ENCODE data around the gene SCFD2. TPM values are rescaled to one million over a fixed set of nuclear protein-coding genes. Genes with fewer than 3 reads are reported as not detected.

SCFD2 gene
- total RNA-seq, 1 donor from 2014 or later, result 14.3 TPM

GRCh38 chr4:52982946-52983340 lies 382.9 kb downstream of the SCFD2 start:
- Histone ChIP-seq H3K4me1 (peaks cover 12% of the 10 kb centered on the region), H3K9me3 (no peaks in the 10 kb centered on the region), H3K27me3 (no peaks in the 10 kb centered on the region), H3K4me3 (no peak overlapping the region), H3K27ac (no peak overlapping the region), H3K36me3 (no peaks in the 10 kb centered on the region)
- intact Hi-C loops (cut with DNase I), result loop anchor here (10.0 kb wide), 2 partner anchors 438 to 608 kb away; no protein-coding TSS in a partner anchor
- DNase-seq (no peak), ATAC-seq (no peak)
- no peak for TF ChIP-seq CTCF (IDR thresholded peaks at IDR 0.05)

DNA sequence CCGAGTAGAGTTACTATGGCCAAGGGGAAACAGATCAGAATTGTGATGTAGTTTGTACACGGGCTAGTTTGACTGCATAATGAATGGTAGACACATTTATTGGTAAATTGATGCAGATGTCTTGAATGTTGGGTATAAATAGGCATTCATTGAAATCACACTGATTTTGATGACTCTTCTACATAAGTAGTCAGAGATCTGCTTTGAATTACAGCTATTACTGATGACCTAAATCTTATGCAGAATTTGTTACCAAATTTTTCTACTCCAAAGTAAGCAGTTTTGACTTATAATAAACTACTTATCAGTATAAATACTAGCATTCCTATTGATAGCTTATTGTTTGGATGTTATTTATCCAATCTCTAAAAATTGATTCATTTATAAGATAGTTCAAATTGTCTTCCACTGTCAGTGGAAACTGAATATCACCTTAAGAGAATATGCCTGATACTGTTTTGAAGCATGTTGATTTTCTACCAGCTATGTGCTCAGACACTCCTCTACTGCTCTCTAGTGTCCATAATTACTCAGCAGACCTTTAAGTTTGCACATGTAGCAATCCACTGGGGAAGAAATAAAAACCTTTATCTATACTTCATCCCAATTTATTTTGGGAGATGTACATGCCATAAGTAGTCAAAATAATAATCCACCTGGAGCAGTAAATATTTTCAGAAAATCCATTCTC lies 383.5 kb downstream of the SCFD2 start:
- no peaks in the 10 kb centered on the region for H3K9me3 ChIP-seq
- H3K4me1 ChIP-seq, result peaks cover 12% of the 10 kb centered on the region
- peak; percentile 61 for TF ChIP-seq CTCF (IDR thresholded peaks at IDR 0.05)
- DNase-seq, result no peak
- H3K4me3 ChIP-seq, result no peak overlapping the region
- H3K27me3 ChIP-seq, result no peaks in the 10 kb centered on the region
- no peaks in the 10 kb centered on the region for H3K36me3 ChIP-seq
- H3K27ac ChIP-seq, result no peak overlapping the region
- intact Hi-C loops (cut with DNase I), result loop anchor here (10.0 kb wide), 2 partner anchors 438 to 608 kb away; no protein-coding TSS in a partner anchor
- peak; percentile 75 for ATAC-seq

DNA sequence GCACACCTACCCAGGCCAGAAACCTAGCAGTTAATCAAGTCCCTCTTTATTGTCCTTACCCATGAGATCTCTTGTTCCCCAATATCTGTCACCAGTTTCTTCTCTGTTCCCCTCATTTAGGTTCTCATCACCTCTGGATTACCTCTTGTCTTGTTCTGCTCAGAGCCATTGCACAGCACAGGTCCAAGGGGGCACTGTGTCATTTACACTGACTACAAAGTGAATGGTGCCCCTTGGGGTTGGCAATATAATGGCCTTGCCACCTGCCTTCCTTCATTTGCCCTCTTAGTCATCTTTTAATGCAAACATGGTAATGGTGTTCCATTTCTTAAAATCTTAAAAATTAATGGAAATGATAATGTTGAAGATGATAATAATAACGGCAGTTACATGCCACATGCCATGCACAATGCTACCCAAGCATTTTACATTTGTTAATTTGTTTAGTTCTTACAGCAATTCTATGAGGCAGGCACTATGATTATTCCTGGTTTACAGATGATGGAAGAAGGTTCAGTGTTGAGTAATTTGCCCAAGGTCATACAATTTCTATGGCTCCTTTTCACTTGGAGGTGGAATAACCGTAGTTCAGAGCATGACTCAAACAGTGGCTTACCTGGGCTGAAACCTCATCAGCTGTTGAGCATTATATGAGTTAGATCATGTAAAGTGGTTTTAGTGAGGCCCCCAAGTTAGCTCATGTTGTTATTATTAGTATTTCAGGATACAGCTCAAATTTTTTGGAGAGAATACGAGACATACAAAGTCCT lies 385.9 kb downstream of the SCFD2 start:
- H3K27ac ChIP-seq, result no peak overlapping the region
- H3K4me1 ChIP-seq, result peaks cover 12% of the 10 kb centered on the region
- no peaks in the 10 kb centered on the region for H3K36me3 ChIP-seq
- ATAC-seq, result no peak
- H3K27me3 ChIP-seq, result no peaks in the 10 kb centered on the region
- no peaks in the 10 kb centered on the region for H3K9me3 ChIP-seq
- TF ChIP-seq CTCF (IDR thresholded peaks at IDR 0.05), result no peak
- no peak overlapping the region for H3K4me3 ChIP-seq
- intact Hi-C loops (cut with DNase I), result loop anchor here (10.0 kb wide), 2 partner anchors 435 to 605 kb away; no protein-coding TSS in a partner anchor
- DNase-seq, result no peak

- H3K4me3 ChIP-seq, result no peak overlapping the region
- H3K27ac ChIP-seq, result no peak overlapping the region
- ATAC-seq (no peak), DNase-seq (no peak)
- no peak for TF ChIP-seq CTCF (IDR thresholded peaks at IDR 0.05)
- no peaks in the 10 kb centered on the region for H3K9me3 ChIP-seq
- H3K36me3 ChIP-seq, result no peaks in the 10 kb centered on the region
- intact Hi-C loops (cut with DNase I), result no loop called here
- peaks cover 12% of the 10 kb centered on the region for H3K4me1 ChIP-seq
- H3K27me3 ChIP-seq, result no peaks in the 10 kb centered on the region
Observed at GRCh38 chr4:52979020-52979419, 386.8 kb downstream of the SCFD2 start.

DNA sequence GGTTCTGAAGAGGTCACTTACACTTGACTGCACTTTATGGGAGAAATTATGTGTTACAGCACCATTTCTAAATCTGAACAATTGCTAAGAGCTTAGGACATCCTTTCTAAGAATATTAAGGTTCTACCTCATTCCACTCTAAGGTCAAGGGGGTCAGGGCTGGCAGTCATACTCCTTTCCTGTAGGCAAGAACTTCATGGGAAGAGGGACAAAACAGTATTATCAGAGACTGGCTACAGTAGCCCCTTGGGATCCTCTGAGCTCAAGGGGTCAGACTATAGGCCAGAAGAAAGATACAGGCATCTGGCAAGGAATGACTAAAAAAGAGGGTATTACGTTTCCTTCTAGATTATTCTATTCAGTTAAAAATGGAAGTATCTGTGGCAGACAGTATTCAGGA lies 388.6 kb downstream of the SCFD2 start:
- H3K27me3 ChIP-seq, result no peaks in the 10 kb centered on the region
- no peaks in the 10 kb centered on the region for H3K9me3 ChIP-seq
- intact Hi-C loops (cut with DNase I), result no loop called here
- DNase-seq (no peak), ATAC-seq (no peak)
- no peaks in the 10 kb centered on the region for H3K4me1 ChIP-seq
- H3K4me3 ChIP-seq, result no peak overlapping the region
- no peak overlapping the region for H3K27ac ChIP-seq
- no peaks in the 10 kb centered on the region for H3K36me3 ChIP-seq
- no peak for TF ChIP-seq CTCF (IDR thresholded peaks at IDR 0.05)
